Spleen (tissue), 11 donors: ENCODE data around the gene HYAL1. TPM values are rescaled to one million over a fixed set of nuclear protein-coding genes. Genes with fewer than 3 reads are reported as not detected.
"Not testable (repeated sequence)": the region's sequence is repeated elsewhere in the genome, so short reads cannot be mapped to it uniquely, and the experiment has no call there.

Experiments
- DNase-seq: peaks from one replicate; pipeline ENCODE4 v3.0.0-alpha.2; 2020
- H3K27ac ChIP-seq, 8 donors: fragments of 200-600 bp; sonication (generic) in 7 of 8; 1 replicate in 4 of 8; 2 replicates in 4 of 8; pipeline versions ENCODE4 v1.5.0 to v1.8.0; 2016 to 2021; ENCODE audit warnings: inconsistent platforms in 4 of 8, mild to moderate bottlenecking in 4 of 8, moderate library complexity in 1 of 8
- H3K27me3 ChIP-seq, 7 donors: fragments of 200-600 bp; sonication (generic) in 6 of 7; replicated peaks in 1 of 7; 1 replicate in 4 of 7; 2 replicates in 3 of 7; pipeline versions ENCODE4 v1.5.0 to v1.8.0; 2016 to 2021; ENCODE audit warnings: inconsistent platforms in 3 of 7, mild to moderate bottlenecking in 1 of 7
- H3K36me3 ChIP-seq, 6 donors: fragments of 200-600 bp; sonication (generic) in 5 of 6; 1 replicate in 4 of 6; 2 replicates in 2 of 6; pipeline versions ENCODE4 v1.5.0 to v1.8.0; 2016 to 2021; ENCODE audit warnings: inconsistent platforms in 2 of 6
- H3K4me1 ChIP-seq, 6 donors: fragments of 200-600 bp; sonication (generic) in 5 of 6; 1 replicate in 3 of 6; 2 replicates in 3 of 6; pipeline versions ENCODE4 v1.5.0 to v1.8.0; 2016 to 2021; ENCODE audit warnings: inconsistent platforms in 3 of 6
- H3K4me3 ChIP-seq, 8 donors: fragments of 200-600 bp; sonication (generic) in 7 of 8; 1 replicate in 4 of 8; 2 replicates in 4 of 8; pipeline versions ENCODE4 v1.5.0 to v1.8.0; 2016 to 2021; ENCODE audit warnings: inconsistent platforms in 4 of 8, mild to moderate bottlenecking in 4 of 8, moderate library complexity in 2 of 8
- H3K9me3 ChIP-seq, 8 donors: fragments of 200-600 bp; sonication (generic) in 7 of 8; 1 replicate in 4 of 8; 2 replicates in 4 of 8; pipeline versions ENCODE4 v1.5.0 to v1.8.0; 2016 to 2021; ENCODE audit warnings: inconsistent platforms in 4 of 8
- POLR2A ChIP-seq, 3 donors: fragments of 450-650 bp; IDR thresholded peaks; one replicate each; pipeline ENCODE4 v1.5.1; 2017; ENCODE audit warnings: antibody characterized with exemption in 3 of 3, mild to moderate bottlenecking in 1 of 3
- POLR2AphosphoS5 ChIP-seq, 3 donors: sonication (generic); formaldehyde crosslinking; IDR thresholded peaks; one replicate each; pipeline ENCODE4 v1.5.1; 2017; ENCODE audit warnings: antibody characterized with exemption in 3 of 3
- WGBS, 5 donors: extraction: QIAGEN DNeasy Blood & Tissue Kit in 3 of 5; methylation state at CpG; one replicate each; pipeline versions ENCODE4 v1.1.5 to v1.1.7; 2013 to 2018; 5-methylcytosine and 5-hydroxymethylcytosine counted together
- intact Hi-C: fragments of 100-400 bp; cut with DNase I; formaldehyde crosslinking; loops from one replicate; pipeline ENCODE4 v1.15.0; 2023; ENCODE audit warnings: low total_unique reads
- polyA plus RNA-seq, 3 donors: library from polyadenylated mRNA; stranded (reverse); fragments of 200-250 nt; gene quantifications; one replicate each; pipeline ENCODE4 v1.2.1, GENCODE V29; 2013
- total RNA-seq, 7 donors: library from RNA; depleted of rRNA in 3 of 7; stranded (reverse); fragments of >200 nt in 3 of 7; fragmentation: NEBNext Ultra II Directional in 4 of 7; extraction: Animal tissue kit (Norgen Biotek cat#: 25700) in 4 of 7; gene quantifications; one replicate each; pipeline versions ENCODE4 v1.1.0 to v1.2.1, GENCODE V29; 2016 to 2021
- TF ChIP-seq, protein P1 (sequence below), 11 experiments: fragments of 200-600 bp in 7 of 11; fragments of 450-650 bp in 4 of 11; sonication (generic) in 4 of 11; IDR thresholded peaks in 8 of 11; conservative IDR thresholded peaks in 3 of 11; 1 replicate in 7 of 11; 2 replicates in 4 of 11; pipeline versions ENCODE4 v1.4.0 to v1.8.0; 2016 to 2021; ENCODE audit warnings: antibody characterized with exemption in 11 of 11, inconsistent platforms in 4 of 11, mild to moderate bottlenecking in 1 of 11
- donor health status: healthy with polysubstance abuse.
- donor health status: DM: no; HTN: no; CAD: no; lungs with moderate emphysema.
- donor health status: DM: no; HTN: no; CAD: no.
- donor health status: Bipolar disorder and iron deficiency.
- donor health status: healthy.
- donor health status: DM: no; HTN: no; CAD: no.
- donor health status: DM: yes; HTN: yes; CAD: no.

HYAL1 gene
- total and polyA plus RNA-seq, 10 donors: 18.2 to 172 (median 97.8) TPM

DNA sequence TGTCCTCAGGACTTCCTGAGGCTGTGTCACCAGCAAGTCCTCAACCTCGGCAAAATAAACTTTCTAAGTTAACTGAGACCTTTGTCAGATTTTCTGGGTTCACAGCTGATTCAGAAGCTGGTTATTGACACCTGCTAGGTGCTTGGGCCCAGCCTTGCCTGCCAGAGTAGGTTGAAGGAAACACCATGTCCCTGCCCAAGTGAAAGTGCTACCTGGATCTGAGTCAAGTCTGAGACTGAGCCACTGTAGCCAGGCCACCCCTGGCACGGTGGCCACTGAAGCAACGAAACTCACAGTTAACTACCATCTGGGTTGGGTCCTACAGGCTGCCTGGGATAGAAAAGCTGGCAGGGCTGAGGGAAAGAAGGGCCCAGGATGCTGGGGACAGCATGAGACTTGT, 11.0 kb upstream of the HYAL1 start:
- Histone ChIP-seq H3K9me3 (no peaks in the 10 kb centered on the region), H3K4me1 (peaks cover 6 to 72% (median 47%) of the 10 kb centered on the region in 6 donors), H3K27me3 (no peaks in the 10 kb centered on the region), H3K4me3 (peak overlapping the region in 1 of 8 donors; percentile 11), H3K36me3 (peaks cover 2 to 53% (median 20%) of the 10 kb centered on the region in 6 donors), H3K27ac (peak overlapping the region in 6 of 8 donors; percentile 6 to 93 (median 47))
- TF ChIP-seq POLR2AphosphoS5 (IDR thresholded peaks at IDR 0.05) (peak in 1 of 3 donors; percentile 44), POLR2A (IDR thresholded peaks at IDR 0.05) (no peak)
- TF ChIP-seq, protein P1, sequence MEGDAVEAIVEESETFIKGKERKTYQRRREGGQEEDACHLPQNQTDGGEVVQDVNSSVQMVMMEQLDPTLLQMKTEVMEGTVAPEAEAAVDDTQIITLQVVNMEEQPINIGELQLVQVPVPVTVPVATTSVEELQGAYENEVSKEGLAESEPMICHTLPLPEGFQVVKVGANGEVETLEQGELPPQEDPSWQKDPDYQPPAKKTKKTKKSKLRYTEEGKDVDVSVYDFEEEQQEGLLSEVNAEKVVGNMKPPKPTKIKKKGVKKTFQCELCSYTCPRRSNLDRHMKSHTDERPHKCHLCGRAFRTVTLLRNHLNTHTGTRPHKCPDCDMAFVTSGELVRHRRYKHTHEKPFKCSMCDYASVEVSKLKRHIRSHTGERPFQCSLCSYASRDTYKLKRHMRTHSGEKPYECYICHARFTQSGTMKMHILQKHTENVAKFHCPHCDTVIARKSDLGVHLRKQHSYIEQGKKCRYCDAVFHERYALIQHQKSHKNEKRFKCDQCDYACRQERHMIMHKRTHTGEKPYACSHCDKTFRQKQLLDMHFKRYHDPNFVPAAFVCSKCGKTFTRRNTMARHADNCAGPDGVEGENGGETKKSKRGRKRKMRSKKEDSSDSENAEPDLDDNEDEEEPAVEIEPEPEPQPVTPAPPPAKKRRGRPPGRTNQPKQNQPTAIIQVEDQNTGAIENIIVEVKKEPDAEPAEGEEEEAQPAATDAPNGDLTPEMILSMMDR (IDR thresholded peaks at IDR 0.05 in 8 of 11, conservative IDR thresholded peaks at IDR 0.05 in 3 of 11): no peak
- 56 to 85% (median 77%) methylated on average over 3 of the region's 3 CpGs for WGBS, 5 donors
- DNase-seq: no peak
- intact Hi-C loops: no loop called here

- peaks cover 0 to 20% (median 14%) of the 10 kb centered on the region in 8 donors for H3K9me3 ChIP-seq
- intact Hi-C loops, DNase-seq, H3K27me3 ChIP-seq: not testable (repeated sequence)
- H3K27ac ChIP-seq: peak overlapping the region in 6 of 8 donors; percentile 43 to 88 (median 82)
- WGBS, 5 donors: 80 to 97% (median 83%) methylated on average over 6 to 32 of the region's 32 CpGs; no CpG with 5 or more reads in 1 of the 5 donors
- H3K4me3 ChIP-seq: peak overlapping the region in 6 of 8 donors; percentile 14 to 64 (median 36)
- peaks cover 0 to 46% (median 3%) of the 10 kb centered on the region in 6 donors for H3K36me3 ChIP-seq
- H3K4me1 ChIP-seq: peaks cover 6 to 49% (median 26%) of the 10 kb centered on the region in 6 donors
Observed at GRCh38 chr3:50312041-50312440, 8.7 kb upstream of the HYAL1 start.

DNA sequence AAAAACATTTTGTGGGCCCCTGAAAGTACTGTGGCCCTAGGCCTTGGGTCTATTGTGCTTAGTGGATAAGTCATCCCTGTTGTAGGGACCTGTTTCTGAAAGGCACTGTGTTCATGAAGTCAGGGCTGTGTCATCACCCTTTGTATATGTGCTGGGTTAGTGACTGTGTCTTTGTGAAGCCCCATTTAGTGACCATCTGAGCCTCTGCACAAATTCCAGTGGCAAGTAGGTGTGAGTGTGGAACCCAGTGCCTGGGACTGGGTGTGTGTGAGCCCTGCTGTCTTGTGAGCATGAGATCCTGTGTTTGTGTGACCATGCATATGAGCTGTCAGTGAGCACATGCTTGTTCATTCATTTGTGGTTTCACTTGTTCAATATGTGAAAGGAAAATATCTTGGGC, 1.2 kb upstream of the HYAL1 start:
- no peaks in the 10 kb centered on the region for H3K27me3 ChIP-seq
- intact Hi-C loops: no loop called here

DNA sequence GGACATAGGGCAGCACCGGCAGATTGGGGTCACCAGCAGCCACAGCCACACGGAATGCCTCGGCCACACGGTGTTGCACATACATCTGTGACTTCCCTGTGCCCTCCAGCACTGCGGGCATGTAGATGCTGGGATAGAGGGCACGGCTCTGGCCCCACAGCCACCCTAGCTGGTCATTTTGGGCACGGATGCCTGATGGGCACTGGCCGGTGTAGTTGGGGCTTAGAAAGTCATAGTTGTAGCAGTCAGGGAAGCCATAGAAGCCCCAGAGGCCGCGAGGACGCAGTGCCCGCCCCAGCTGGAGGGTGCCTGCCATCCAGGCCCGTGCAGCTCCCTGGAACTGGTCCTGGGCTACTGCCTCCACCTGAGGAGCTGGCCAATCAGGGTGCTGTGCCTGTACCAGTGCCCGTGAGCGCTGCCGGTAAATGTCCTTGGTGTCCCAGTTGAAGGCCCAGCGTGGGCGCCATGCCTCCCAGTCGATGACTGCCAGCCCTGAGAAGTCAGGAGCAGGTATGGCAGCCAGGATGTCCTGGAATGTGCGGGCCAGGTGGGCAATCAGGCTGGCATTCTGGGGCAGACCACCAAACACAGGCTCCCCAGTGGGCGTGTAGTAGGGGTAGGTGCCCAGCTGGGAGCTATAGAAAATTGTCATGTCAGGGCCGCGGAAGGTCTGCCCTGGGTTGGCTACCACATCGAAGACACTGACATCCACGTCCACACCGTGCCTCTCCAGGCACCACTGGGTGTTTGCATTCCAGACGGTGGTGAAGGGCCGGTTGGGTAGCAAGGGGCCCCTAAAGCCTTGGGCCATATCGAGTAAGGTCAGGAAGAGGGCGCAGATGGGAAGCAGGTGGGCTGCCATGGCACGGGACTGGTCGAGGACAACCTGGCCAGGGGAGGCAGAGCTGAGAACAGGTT, 1.0 kb downstream of the HYAL1 start:
- Histone ChIP-seq H3K36me3 (peaks cover 0 to 5% (median 0%) of the 10 kb centered on the region in 6 donors), H3K9me3 (peaks cover 0 to 1% (median 0%) of the 10 kb centered on the region in 8 donors), H3K4me3 (peak overlapping the region; percentile 6 to 90 (median 34)), H3K4me1 (peaks cover 18 to 79% (median 45%) of the 10 kb centered on the region in 6 donors), H3K27me3 (no peaks in the 10 kb centered on the region), H3K27ac (peak overlapping the region; percentile 2 to 98 (median 94))
- intact Hi-C loops: no loop called here
- no peak for TF ChIP-seq POLR2A (IDR thresholded peaks at IDR 0.05)
- peak; percentile 18 to 69 (median 22) for TF ChIP-seq POLR2AphosphoS5 (IDR thresholded peaks at IDR 0.05)
- DNase-seq: peak; percentile 79
- WGBS, 5 donors: 71 to 83% (median 78%) methylated on average over 24 to 32 of the region's 32 CpGs

More for the DNA sequence above, 1.2 kb upstream of the HYAL1 start:
- Histone ChIP-seq H3K9me3 (peaks cover 0 to 20% (median 14%) of the 10 kb centered on the region in 8 donors), H3K4me3 (no peak overlapping the region), H3K4me1 (peaks cover 7 to 62% (median 32%) of the 10 kb centered on the region in 6 donors), H3K27ac (peak overlapping the region in 4 of 8 donors; percentile 3 to 38 (median 20)), H3K36me3 (peaks cover 0 to 19% (median 3%) of the 10 kb centered on the region in 6 donors)
- DNase-seq: no peak
- peak in 1 of 3 donors; percentile 51 for TF ChIP-seq POLR2AphosphoS5 (IDR thresholded peaks at IDR 0.05)
- no peak for TF ChIP-seq POLR2A (IDR thresholded peaks at IDR 0.05)
- TF ChIP-seq, protein P1 (IDR thresholded peaks at IDR 0.05 in 8 of 11, conservative IDR thresholded peaks at IDR 0.05 in 3 of 11): no peak
